Fibroblast of pulmonary artery (primary cell): ENCODE results near the gene SCN2B.
"Not testable (repeated sequence)": the region's sequence is repeated elsewhere in the genome, so short reads cannot be mapped to it uniquely, and the experiment has no call there.

Source experiments
- DNase-seq: peaks from one replicate; pipeline ENCODE4 v3.0.0-alpha.2; 2010; ENCODE audit warnings: low read depth
- H3K4me3 ChIP-seq: replicated peaks from 2 replicates; pipeline ENCODE4 v1.5.1; 2011; ENCODE audit warnings: low read depth, mild to moderate bottlenecking, control low read depth, low read length, moderate library complexity
- CTCF ChIP-seq: IDR thresholded peaks from 2 replicates; pipeline ENCODE4 v1.5.1; 2011; ENCODE audit warnings: mild to moderate bottlenecking, control low read depth, low read length, inconsistent platforms; ENCODE audit errors: missing control alignments

The SCN2B gene

GRCh38 chr11:118200901-118201680 is 24.7 kb upstream of the SCN2B start:
- no peak for TF ChIP-seq CTCF
- H3K4me3 ChIP-seq = no peak overlapping the region
- no peak for DNase-seq

GRCh38 chr11:118200497-118200896 is 24.1 kb upstream of the SCN2B start:
- TF ChIP-seq CTCF = no peak
- no peak overlapping the region for H3K4me3 ChIP-seq
- DNase-seq = no peak

GRCh38 chr11:118199135-118199534 is 22.7 kb upstream of the SCN2B start:
- H3K4me3 ChIP-seq = no peak overlapping the region
- no peak for DNase-seq
- TF ChIP-seq CTCF = no peak

- peak; percentile 92 for TF ChIP-seq CTCF
- no peak overlapping the region for H3K4me3 ChIP-seq
- peak; percentile 64 for DNase-seq
These were observed 21.9 kb upstream of the SCN2B start for GRCh38 chr11:118198370-118198769.

GRCh38 chr11:118194835-118195627 is 18.6 kb upstream of the SCN2B start:
- no peak overlapping the region for H3K4me3 ChIP-seq
- no peak for TF ChIP-seq CTCF
- peak; percentile 76 for DNase-seq

GRCh38 chr11:118193910-118194566 is 17.6 kb upstream of the SCN2B start:
- TF ChIP-seq CTCF = no peak
- no peak for DNase-seq
- H3K4me3 ChIP-seq = no peak overlapping the region

- not testable (repeated sequence) for DNase-seq, H3K4me3 ChIP-seq
These were observed 16.4 kb upstream of the SCN2B start for GRCh38 chr11:118192817-118193216.

GRCh38 chr11:118190942-118191506 is 14.6 kb upstream of the SCN2B start:
- H3K4me3 ChIP-seq, DNase-seq: not testable (repeated sequence)
